ENCODE measurements around the gene TCFL5.

- TF ChIP-seq, protein P1, sequence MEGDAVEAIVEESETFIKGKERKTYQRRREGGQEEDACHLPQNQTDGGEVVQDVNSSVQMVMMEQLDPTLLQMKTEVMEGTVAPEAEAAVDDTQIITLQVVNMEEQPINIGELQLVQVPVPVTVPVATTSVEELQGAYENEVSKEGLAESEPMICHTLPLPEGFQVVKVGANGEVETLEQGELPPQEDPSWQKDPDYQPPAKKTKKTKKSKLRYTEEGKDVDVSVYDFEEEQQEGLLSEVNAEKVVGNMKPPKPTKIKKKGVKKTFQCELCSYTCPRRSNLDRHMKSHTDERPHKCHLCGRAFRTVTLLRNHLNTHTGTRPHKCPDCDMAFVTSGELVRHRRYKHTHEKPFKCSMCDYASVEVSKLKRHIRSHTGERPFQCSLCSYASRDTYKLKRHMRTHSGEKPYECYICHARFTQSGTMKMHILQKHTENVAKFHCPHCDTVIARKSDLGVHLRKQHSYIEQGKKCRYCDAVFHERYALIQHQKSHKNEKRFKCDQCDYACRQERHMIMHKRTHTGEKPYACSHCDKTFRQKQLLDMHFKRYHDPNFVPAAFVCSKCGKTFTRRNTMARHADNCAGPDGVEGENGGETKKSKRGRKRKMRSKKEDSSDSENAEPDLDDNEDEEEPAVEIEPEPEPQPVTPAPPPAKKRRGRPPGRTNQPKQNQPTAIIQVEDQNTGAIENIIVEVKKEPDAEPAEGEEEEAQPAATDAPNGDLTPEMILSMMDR (IDR thresholded peaks at IDR 0.05; ENCODE audit: insufficient read depth, low read depth, low read length), result no peak
- TF ChIP-seq EZH2 (IDR thresholded peaks at IDR 0.05; ENCODE audit: insufficient read depth, low read length), result no peak
Observed at GRCh38 chr20:62859721-62860120, 1.9 kb downstream of the TCFL5 start.
